Measurements from ENCODE around the gene PLOD2. TPM values are rescaled to one million over a fixed set of nuclear protein-coding genes. Genes with fewer than 3 reads are reported as not detected.

Gene PLOD2
- total and polyA plus RNA-seq, 2 of the 4 experiments (the other 2 are of a cell fraction) = 84.0 to 117 TPM

DNA sequence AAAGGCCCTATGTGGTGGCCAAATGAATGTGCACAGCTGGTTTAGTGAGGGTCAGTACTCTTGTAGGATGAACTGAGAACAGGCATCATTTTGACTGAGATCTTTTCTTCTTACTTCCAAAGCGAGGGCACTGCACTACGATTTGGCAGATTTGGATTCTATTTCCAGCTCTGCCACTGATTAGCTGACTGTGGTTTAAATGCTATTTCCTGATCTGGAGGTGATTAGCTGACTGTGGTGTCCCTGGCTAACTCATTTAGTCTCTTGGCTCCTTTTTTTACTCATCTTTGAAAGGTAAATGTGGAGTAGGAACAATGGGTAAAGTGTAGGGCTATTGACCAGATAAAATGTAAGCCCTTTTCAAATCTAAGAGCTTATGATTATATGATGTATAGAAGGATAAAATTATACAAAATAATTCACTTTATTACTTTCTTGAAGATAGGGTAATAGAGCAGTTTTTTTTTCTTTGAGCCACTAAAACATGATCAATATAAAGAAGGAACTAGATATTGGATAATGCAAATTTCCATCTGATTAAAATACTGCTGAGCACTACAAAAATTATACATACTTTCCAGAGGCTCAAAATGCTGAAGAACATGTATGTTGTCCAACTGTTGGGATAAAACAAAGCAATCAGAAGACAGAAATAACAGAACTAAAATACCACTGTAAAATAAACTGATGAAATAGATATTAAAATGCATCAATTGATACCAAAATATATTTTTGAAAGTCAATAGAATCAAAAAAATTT is 39.7 kb upstream of the PLOD2 start:
- Histone ChIP-seq H4K5ac (ENCODE audit: low read depth, low read length) (no peak overlapping the region), H3K9me3 (ENCODE audit: control insufficient read depth, insufficient read depth, low read length) (no peaks in the 10 kb centered on the region), H3K4me2 (ENCODE audit: low read depth, low read length) (no peak overlapping the region), H3K14ac (replicated peaks; ENCODE audit: low read depth, low read length) (no peak overlapping the region), H3K4me1 (ENCODE audit: control insufficient read depth, insufficient read depth, low read length) (no peaks in the 10 kb centered on the region), H4K91ac (ENCODE audit: insufficient read depth, low read depth, low read length) (no peak overlapping the region), H3K4ac (ENCODE audit: low read depth, low read length) (no peak overlapping the region), H2BK15ac (ENCODE audit: low read depth, low read length) (no peak overlapping the region), H3K36me3 (ENCODE audit: control insufficient read depth, insufficient read depth, low read length) (no peaks in the 10 kb centered on the region), H3K27me3 (ENCODE audit: control insufficient read depth, insufficient read depth, low read length) (no peaks in the 10 kb centered on the region), H3K23ac (ENCODE audit: low read depth, low read length) (no peak overlapping the region), H3K9ac (ENCODE audit: low read depth, low read length) (no peak overlapping the region), H4K20me1 (ENCODE audit: insufficient read depth, low read length) (no peaks in the 10 kb centered on the region), H2BK5ac (ENCODE audit: low read depth, low read length, poor library complexity, severe bottlenecking) (no peak overlapping the region), H3K9me1 (ENCODE audit: insufficient read depth, low read length) (no peaks in the 10 kb centered on the region), H2BK120ac (ENCODE audit: low read depth, low read length) (no peak overlapping the region), H2AFZ (replicated peaks; ENCODE audit: low read length, poor library complexity) (no peak overlapping the region), H3K18ac (ENCODE audit: low read depth, low read length) (no peak overlapping the region), H3K56ac (ENCODE audit: extremely low read depth, insufficient read depth, low read length) (no peak overlapping the region), H3K79me1 (ENCODE audit: low read depth in 1 of 2, low read length in 2 of 2) (no peaks in the 10 kb centered on the region), H4K8ac (ENCODE audit: low read depth in 2 of 2, low read length in 2 of 2) (no peak overlapping the region), H3K27ac (ENCODE audit: insufficient read depth, low read length) (no peak overlapping the region), H2AK5ac (ENCODE audit: low read depth, low read length) (no peak overlapping the region), H2AK9ac (replicated peaks; ENCODE audit: low read depth, low read length, poor library complexity) (no peak overlapping the region), H2BK20ac (ENCODE audit: low read depth, low read length) (no peak overlapping the region), H3K4me3 (ENCODE audit: insufficient read depth, low read depth, low read length) (no peak overlapping the region)
- TF ChIP-seq RFX5 (IDR thresholded peaks at IDR 0.05; ENCODE audit: low read depth, low read length) = no peak
- TF ChIP-seq MAFK (IDR thresholded peaks at IDR 0.05; ENCODE audit: low read depth, low read length) = peak; percentile 70
- CTCF ChIA-PET = no interaction called here
- dilution Hi-C loops (cut with HindIII; ENCODE audit: low sequenced_read_pairs, unreplicated experiment) (no loop called here), in situ Hi-C loops (cut with MboI; ENCODE audit: low sequenced_read_pairs) (no loop called here), intact Hi-C loops (cut with micrococcal nuclease) (no loop called here)
- no CpG with 5 or more reads among the region's 2 CpGs for WGBS, 2 experiments (ENCODE audit: extremely low coverage in 2 of 2, insufficient read length in 1 of 2)
- DNase-seq = no peak
- no TSS peak for BruUV-seq (replicated peaks)
- ATAC-seq (ENCODE audit: low read depth) = no peak
- POLR2A ChIA-PET (ENCODE audit: unreplicated experiment) = no interaction called here

Data from IMR-90 (cell line).